Left ventricle myocardium inferior (tissue), 1 donor: ENCODE results near the gene MYH11. TPM values are rescaled to one million over a fixed set of nuclear protein-coding genes. Genes with fewer than 3 reads are reported as not detected.

Experiments used
- DNase-seq: peaks from one replicate; pipeline ENCODE4 v3.0.0-alpha.2; 2020
- H3K27ac ChIP-seq: fragments of 200-600 bp; replicated peaks from 2 replicates; pipeline ENCODE4 v1.8.0; 2021
- H3K27me3 ChIP-seq: fragments of 200-600 bp; 2 replicates; pipeline ENCODE4 v1.8.0; 2021; ENCODE audit warnings: low read depth
- H3K36me3 ChIP-seq: fragments of 200-600 bp; 2 replicates; pipeline ENCODE4 v1.8.0; 2021
- H3K4me1 ChIP-seq: fragments of 200-600 bp; 2 replicates; pipeline ENCODE4 v1.8.0; 2021
- H3K4me3 ChIP-seq: fragments of 200-600 bp; 2 replicates; pipeline ENCODE4 v1.8.0; 2021; ENCODE audit warnings: mild to moderate bottlenecking, moderate library complexity
- H3K9me3 ChIP-seq: fragments of 200-600 bp; replicated peaks from 2 replicates; pipeline ENCODE4 v1.8.0; 2021
- intact Hi-C: fragments of 100-400 bp; cut with micrococcal nuclease; formaldehyde crosslinking; loops from one replicate; pipeline ENCODE4 v1.11.0; 2022
- total RNA-seq: library from RNA; stranded (reverse); fragmentation: NEBNext Ultra II Directional; extraction: Animal tissue kit (Norgen Biotek cat#: 25700); gene quantifications from one replicate; pipeline ENCODE4 v1.2.1, GENCODE V29; 2021
- TF ChIP-seq, protein P1 (sequence below): fragments of 200-600 bp; IDR thresholded peaks from 2 replicates; pipeline ENCODE4 v1.8.0; 2021; ENCODE audit warnings: antibody characterized with exemption, mild to moderate bottlenecking, borderline replicate concordance
- donor health status: DM: no; HTN: yes; CAD: no; lungs with severe emphysema.

Gene MYH11
- total RNA-seq, 1 donor from 2014 or later = 15.6 TPM

DNA sequence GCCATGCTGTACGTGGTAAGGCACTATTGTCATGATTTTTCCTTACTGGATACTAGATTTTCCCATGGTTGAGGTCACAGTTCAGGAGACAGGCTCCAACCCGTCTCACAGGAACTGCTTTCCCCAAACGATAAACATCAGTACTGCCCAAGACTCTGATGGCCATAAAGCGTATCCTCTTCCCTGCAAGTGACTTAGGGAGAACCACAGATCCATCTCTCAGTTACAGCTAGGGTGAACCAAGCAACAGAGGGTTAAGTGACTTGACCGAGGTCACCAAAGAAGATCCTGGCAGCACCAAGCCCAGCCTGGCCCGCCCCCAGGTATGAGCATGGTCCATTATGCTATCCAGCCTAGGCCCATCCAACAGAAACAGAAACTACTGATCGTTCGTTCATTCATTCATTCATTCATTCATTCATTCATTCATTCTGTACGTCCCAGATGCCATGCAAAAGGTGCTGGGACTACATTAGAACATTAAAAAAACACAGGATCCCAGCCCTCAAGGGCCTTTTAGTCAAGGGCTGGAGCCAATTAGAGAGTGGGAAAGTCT, 31.0 kb downstream of the MYH11 start:
- Histone ChIP-seq H3K4me3 (no peak overlapping the region), H3K4me1 (no peaks in the 10 kb centered on the region), H3K27ac (no peak overlapping the region), H3K36me3 (no peaks in the 10 kb centered on the region), H3K9me3 (no peaks in the 10 kb centered on the region), H3K27me3 (peaks cover 56% of the 10 kb centered on the region)
- no peak for DNase-seq
- TF ChIP-seq, protein P1, sequence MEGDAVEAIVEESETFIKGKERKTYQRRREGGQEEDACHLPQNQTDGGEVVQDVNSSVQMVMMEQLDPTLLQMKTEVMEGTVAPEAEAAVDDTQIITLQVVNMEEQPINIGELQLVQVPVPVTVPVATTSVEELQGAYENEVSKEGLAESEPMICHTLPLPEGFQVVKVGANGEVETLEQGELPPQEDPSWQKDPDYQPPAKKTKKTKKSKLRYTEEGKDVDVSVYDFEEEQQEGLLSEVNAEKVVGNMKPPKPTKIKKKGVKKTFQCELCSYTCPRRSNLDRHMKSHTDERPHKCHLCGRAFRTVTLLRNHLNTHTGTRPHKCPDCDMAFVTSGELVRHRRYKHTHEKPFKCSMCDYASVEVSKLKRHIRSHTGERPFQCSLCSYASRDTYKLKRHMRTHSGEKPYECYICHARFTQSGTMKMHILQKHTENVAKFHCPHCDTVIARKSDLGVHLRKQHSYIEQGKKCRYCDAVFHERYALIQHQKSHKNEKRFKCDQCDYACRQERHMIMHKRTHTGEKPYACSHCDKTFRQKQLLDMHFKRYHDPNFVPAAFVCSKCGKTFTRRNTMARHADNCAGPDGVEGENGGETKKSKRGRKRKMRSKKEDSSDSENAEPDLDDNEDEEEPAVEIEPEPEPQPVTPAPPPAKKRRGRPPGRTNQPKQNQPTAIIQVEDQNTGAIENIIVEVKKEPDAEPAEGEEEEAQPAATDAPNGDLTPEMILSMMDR = no peak
- intact Hi-C loops = loop anchor here (5.0 kb wide), 1 partner anchor 59 kb away; no protein-coding TSS in a partner anchor

DNA sequence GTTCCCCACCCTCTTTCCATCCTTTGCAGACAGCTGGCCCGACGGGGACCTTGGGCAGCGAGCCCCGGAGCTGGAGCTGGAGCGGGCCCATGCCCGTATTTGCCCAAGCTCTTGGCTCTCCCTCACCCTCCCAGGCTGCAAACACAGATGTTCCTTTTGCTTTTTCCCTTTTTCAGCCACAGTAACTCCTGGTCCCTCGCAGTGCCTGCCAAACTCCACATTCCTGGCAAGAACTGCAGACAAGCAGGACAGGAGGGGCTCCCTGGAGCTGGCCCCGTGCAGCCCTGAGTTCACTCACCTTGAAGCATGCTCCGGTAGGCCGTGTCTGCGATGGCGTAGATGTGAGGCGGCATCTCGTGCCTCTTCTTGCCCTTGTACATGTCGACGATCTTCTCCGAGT, 33.9 kb downstream of the MYH11 start:
- no peak for DNase-seq
- Histone ChIP-seq H3K4me3 (no peak overlapping the region), H3K27ac (no peak overlapping the region), H3K36me3 (no peaks in the 10 kb centered on the region), H3K9me3 (no peaks in the 10 kb centered on the region), H3K27me3 (peaks cover 85% of the 10 kb centered on the region), H3K4me1 (no peaks in the 10 kb centered on the region)
- intact Hi-C loops = no loop called here
- TF ChIP-seq, protein P1 = no peak

DNA sequence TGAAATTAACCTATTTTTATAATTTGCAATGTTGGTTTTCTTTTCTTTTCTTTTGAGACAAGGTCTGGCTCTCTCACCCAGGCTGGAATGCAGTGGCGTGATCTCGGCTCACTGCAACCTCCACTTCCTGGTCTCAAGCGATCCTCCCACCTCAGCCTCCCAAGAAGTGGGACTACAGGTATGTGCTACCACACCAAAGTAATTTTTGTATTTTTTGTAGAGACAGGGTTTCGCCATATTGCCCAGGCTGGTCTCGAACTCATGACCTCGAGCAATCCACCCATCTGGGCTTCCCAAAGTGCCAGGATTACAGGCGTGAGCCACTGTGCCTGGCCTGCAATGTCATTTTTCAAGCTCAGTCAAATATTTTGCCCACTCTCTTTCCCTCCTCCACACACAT, 36.0 kb downstream of the MYH11 start:
- intact Hi-C loops = no loop called here
- DNase-seq = no peak
- Histone ChIP-seq H3K4me3 (no peak overlapping the region), H3K9me3 (peaks cover 17% of the 10 kb centered on the region), H3K27ac (no peak overlapping the region), H3K36me3 (no peaks in the 10 kb centered on the region), H3K4me1 (no peaks in the 10 kb centered on the region), H3K27me3 (peaks cover 67% of the 10 kb centered on the region)
- TF ChIP-seq, protein P1 = no peak

DNA sequence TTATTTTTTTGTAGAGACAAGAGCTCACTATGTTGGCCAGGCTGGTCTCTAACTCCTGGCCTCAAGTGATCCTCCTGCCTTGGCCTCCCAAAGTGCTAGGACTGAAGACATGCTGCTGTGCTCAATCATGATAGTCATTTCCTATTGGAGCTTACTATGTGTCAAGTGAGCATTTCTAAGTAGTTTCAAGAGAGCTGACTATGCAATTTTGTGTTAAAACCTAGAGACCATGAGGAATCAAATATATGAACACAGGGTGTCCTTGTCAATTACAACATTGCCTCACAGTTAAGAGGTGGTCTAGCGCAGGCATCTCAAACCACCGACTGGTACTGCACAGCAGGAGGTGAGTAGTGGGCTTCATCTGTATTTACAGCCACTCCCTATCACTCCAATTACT, 37.8 kb downstream of the MYH11 start:
- Histone ChIP-seq H3K27me3 (peaks cover 51% of the 10 kb centered on the region), H3K36me3 (no peaks in the 10 kb centered on the region), H3K4me3 (no peak overlapping the region), H3K4me1 (no peaks in the 10 kb centered on the region), H3K9me3 (peaks cover 30% of the 10 kb centered on the region), H3K27ac (no peak overlapping the region)
- DNase-seq = no peak
- intact Hi-C loops = no loop called here
- TF ChIP-seq, protein P1 = no peak

DNA sequence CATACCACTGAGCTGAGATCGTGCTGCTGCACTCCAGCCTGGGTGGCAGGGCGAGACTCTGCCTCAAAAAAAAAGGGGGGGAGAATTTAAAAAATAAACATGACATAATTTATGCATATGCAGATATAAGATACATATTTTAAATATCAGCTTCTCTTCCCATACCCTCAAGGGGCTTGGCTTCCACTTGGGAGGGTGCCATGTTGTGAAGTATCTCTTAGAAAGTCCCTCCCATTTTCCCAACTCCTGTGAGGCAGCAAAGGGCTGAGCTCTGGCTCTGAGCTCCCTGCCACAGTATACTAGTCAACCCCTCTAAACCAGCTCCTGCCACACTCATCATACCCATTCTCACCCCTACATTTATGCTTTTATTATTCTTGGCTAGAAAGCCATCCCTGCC, 39.4 kb downstream of the MYH11 start:
- Histone ChIP-seq H3K4me1 (peaks cover under 1% of the 10 kb centered on the region), H3K4me3 (no peak overlapping the region), H3K36me3 (no peaks in the 10 kb centered on the region), H3K27me3 (peaks cover 36% of the 10 kb centered on the region), H3K9me3 (peaks cover 30% of the 10 kb centered on the region), H3K27ac (no peak overlapping the region)
- intact Hi-C loops = no loop called here
- TF ChIP-seq, protein P1 = no peak
- DNase-seq = no peak
